Measurements from ENCODE around the gene PRELP.
"Not testable (repeated sequence)": the region's sequence is repeated elsewhere in the genome, so short reads cannot be mapped to it uniquely, and the experiment has no call there.

Gene PRELP

DNA sequence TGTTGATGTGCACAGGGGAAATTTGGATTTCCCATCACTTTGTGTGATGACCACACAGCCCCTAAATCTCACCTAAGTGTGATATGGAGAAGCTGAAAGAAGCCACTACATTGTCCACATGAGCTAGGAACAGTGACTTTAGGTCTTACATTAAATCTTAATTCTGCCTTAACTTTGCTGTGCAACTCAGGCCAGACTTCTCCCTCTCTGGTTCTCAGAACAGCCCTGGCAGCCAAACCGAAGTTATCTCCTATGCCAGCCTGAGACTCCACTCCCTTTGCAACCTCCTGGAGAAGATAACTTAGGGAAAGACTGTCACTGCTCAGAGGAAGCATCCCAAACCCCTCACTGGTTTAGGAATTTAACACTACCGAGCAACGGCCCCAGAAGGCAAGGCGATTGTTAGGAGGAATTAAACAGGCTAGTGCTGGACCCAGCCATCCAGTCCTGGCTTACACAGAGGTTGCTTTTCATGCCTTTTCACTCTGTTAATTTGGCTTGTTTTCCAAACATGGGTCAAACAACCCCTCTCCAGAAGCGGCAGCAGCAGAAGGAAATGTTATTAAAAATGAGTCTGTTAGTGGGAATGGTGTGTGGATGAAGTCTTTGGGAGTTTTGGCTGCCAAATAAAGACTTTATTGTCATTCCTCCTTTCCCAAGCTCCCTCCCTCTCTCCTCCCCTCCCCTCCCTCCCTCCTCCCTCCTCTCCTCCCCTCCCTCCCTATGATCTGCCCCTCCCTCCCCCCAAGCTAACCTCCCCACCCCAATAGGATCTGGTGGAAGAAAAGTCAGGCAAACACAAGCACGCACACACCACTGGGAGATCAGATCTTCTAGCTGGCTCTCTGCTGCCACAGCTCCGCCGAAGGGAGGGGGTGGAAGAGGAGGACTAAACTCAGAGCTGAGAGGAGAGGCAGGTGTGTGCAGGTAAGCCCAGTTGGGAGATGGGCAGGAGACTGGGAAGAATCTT is at the start of gene PRELP:
PRELP (plus strand) TSS at position 795 of the 970 bp plus-strand sequence. CDS start 7,379 bp downstream, outside the sequence.
- no peak for DNase-seq

DNA sequence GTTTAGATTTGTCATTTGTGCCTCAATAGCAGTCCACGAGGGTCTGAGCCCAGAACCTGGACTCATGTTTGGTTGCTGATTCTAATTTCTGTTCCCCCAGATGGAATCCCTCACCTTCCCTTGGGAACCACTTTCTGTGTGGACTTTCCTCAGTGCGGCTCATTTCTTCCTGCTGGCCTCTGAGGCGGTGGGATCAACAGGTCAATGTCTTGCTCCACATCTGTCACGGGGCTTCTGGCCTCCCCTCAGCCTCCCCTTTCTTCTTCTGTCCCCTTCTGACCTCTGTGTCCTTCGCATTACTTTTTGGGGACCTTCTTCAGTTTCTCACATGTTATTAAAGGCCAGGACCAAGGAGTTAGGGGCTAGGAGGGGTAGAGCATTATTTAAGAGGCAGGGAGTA is 49.2 kb upstream of the PRELP start:
- no peak for DNase-seq

DNA sequence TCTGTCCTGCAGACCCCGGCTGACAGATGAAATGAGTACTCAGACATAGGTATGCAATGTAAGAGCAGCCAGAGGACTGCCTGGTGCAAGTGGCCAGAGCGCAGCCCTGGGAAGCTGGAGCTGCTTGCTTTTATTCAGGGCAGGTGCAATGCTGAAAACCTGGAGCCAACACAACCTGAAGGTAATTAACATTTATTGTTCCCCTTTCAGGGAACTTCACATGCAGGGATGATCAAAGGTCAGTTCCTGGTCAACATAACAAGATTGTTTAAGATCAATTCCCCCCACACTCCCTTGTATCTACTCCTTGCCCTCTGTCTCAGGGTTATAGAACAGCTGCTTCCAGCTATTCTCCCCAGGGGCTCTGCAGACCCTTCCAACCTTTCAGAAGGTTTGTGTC is 48.7 kb upstream of the PRELP start:
- DNase-seq: no peak

DNA sequence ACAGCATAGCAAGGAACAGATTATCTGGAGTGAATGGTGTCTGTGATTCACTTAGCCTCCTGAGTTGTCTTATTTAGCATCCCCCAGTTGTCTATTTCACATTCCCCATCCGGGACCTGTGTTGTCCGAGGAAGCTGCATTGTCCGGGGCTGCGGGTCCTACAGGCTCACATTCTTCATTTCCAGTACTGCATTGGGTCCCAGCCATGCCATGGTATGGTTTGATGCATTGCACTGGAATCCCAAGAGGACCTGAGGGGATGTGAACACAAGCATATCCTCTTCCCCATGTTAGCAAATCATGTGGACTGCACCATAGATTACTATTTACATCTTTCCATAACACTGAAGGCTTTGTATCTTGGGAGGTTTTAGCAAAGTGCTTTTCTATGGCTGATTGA is 48.2 kb upstream of the PRELP start:
- DNase-seq: no peak

DNA sequence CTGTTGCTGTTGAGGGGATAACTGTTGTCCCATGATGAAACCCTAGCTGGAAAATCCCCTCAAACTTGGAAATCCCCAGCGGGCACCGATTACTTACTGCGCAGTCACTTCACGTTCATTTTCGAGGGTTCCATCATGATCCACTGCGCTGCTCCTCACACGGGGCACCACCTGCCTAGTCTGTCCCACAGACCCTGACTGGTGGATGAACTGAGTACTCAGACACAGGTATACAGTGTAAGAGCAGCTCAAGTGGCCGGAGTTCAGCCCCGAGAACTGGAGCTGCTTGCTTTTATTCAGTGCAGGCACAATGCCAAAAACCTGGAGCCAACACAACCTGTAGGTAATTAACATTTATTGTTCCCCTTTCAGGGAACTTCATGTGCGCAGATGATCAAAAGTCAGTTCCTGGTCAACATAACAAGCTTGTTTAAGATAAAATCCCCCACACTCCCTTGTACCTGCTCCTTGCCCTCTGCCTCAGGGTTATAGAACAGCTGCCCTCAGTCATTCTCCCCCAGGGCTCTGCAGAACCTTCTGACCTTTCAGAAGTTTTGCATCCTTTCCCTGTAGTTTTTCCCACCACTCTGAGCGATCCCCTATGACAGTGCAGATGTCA is 46.5 kb upstream of the PRELP start:
- DNase-seq: no peak

DNA sequence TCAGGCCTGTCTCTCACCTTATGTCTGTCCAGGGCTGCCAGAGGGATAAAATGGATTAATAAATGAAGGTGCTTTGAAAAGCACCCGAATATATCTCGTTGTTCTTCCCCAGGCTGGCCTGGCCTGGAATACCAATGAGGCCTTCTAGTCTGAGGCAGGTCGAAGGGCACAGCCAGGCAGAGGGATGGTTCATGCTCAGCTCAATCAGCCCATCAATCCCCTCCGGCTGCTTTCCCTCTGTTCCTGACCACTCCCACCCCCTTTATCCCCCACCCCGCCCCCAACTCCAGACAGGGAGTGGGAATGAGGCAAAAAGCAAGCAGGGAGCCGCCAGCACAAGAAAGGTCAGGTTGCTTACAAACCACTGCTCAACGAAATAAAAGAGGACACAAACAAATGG is 40.0 kb upstream of the PRELP start:
- DNase-seq: no peak

DNA sequence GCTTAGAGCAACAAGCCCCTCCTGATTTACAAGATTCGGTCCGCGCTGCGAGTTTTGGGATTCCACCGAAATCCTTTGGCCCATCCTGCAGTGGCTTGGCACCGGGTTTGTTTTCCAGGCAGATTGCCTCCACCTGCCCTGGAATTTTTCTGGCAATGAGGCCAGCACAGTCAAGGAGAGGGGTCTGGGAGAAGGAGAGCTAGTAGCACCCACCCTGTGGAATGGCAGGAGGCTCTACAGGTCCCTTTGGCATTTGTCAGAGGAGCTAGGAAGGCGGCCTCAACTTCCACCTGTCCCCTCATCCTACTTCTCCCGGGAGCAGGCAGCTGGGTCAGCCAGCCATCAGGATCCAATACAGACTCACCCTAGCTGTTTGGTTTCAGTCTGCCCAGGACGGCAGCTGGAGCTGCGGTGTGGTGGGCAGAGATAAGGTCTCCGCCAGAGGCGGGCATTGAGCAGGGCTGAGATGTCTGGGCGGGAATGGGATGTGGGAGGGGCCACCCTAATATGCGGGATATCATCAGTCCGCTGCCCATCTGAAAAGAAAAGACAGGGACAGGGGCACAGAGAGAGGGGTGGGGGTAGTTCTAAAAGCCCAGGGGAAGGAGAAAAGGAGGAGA is 37.8 kb upstream of the PRELP start:
- DNase-seq: no peak

DNA sequence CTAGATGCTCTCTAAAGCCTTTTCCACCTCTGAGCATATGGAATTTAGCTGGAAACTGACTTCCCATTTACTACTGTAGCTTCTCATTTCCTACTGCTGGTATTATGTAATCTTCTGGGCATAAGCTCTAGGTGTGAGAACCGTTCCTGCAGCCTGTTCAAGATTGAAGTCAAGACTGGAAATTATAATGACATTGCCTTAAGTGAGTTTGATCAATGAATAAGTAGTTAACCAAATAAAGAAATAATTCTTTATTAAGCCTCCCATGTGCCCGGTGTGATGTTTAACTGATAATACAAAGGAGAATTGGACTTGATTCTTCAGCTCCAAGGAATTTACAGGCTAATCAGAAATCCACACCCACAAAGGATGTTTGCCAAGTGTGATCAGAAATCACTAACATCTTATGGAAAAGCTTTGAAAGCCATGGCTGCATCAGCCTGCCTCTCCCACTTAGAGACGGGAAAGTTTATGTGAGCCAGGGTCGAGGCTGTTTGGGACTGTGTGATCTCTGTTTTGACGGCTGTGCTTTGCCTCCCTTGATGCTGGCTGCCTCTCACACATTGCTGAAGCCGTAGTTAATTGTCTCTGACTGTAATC is 36.4 kb upstream of the PRELP start:
- no peak for DNase-seq

DNA sequence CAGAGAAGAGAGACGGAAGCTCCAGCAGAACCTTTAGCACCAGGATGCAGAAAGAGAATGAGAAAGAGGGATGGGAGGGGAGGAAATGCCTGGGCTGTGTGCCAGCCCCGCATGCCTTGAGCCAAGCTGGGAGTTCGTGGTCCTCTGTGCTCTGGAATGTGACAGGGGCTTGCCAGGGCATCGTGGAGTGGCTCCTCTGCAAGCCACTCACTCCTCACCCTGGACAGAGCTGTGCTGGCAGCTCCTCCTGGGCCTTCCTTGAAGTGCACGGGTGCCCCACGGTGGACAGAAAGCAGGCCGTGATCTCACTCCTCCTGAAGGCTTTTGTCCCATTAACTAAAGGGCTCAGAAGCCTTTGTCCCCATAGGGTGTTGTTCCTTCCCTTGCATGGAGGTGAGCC is 34.8 kb upstream of the PRELP start:
- peak; percentile 6 for DNase-seq

DNA sequence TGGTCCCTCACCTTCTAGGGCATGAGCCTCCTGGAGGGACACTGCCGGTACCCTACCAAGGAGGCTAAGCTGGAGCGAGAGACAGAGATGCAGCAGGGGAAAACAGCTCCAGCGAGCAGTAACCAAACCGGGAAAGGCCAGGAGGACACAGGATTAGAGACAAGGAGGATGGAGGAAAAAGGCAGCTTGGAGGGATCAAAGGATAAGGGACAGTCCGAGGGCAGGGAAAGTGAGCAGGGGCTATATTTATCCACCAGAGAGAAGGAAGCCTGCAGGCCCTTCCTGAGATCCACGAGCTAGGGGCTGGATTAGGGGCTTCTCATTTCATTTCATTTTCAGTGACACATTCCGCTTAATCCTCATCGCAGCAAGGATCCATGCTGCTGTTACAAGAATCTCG is 33.8 kb upstream of the PRELP start:
- no peak for DNase-seq

DNA sequence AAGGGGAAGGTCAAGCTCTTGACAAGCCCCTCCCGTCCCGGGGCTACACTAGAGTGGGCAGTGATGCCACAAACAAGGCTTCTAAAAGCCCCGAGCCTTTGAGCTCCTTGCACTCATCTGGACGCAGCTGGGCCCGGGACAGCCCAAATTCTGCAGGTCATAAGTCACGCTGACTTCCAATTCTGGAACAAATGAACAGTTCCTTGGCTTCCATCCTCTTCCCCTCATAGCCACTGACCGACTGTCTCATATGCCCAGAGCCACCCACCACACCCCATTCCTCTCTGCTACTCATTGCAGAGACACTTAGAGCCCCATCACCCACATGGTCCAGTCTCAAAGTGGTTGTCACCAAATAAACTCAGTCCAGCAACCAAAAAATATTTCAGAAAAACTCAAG is 32.8 kb upstream of the PRELP start:
- DNase-seq: no peak

DNA sequence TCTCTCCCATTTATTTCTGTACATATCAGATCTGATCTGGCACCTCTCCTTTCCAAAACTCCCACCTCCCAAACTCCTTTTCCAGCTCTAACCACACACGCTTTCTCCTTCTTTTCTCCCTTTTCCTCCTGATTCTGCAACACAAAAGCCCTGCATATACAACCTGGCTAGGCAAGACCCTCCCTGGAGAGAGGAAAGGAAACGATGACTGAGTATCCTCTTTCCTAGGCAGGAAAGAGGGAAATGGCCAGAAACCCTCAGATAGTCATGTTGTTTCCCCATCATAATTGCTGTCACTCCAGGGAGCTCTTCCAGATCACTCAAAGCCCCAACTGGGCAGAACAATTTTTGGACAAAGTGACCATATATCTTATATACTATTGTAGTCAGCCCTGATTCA is 32.3 kb upstream of the PRELP start:
- DNase-seq: no peak

DNA sequence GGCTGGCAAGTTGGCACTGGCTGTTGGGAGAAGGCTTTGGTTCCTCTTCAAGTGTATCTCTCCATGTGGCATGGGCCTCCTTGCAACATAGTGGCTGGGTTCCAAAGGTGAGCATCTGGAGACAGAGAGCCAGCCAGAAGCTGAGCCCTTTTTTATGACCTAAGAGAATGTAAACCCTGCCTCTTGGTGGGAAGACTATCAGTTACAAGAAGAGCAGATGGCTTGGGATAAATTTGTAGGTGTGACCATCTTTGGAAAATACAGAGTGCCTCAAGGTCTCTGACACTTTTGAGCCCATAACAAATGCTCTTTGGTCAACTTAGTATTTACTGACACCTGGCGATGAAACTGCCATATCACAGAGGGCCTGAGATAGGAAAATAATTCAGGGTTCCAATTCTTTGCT is 31.4 kb upstream of the PRELP start:
- DNase-seq: no peak

DNA sequence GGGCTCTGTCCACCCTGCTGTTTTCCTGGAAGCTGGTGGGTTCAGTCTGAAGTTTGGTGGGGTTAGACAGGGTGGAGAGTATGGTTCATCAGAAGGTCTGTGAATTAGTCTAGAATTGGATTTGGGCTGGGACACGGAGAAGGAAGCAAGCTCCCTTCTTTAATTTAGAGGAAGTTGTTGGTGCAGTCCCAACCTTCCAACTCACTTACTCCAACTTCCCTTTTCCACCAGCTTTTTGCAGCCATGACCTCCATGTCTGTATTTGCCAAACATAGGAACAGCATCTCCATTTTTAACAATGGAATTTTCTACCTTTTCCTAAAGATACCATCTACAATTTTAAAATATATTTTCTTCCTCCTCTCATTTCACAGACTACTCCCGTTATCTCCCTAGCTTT is 28.5 kb upstream of the PRELP start:
- no peak for DNase-seq

DNA sequence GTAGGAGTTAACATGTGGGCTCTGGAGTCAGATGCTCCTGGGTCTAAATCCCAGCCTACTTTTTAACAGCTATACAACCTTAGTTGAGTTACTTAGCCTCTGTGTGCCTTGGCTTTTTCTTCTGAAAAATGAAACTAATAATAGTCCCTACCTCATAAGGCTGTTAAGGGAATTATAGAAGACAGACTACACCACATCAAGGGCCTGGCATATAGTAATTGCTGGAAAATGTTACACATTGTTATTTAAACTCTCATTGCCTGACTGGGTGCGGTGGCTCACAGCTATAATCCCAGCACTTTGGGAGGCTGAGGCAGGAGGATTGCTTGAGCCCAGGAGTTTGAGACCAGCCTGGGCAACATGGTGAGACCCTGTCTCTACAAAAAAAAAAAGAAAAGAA is 28.0 kb upstream of the PRELP start:
- not testable (repeated sequence) for DNase-seq

DNA sequence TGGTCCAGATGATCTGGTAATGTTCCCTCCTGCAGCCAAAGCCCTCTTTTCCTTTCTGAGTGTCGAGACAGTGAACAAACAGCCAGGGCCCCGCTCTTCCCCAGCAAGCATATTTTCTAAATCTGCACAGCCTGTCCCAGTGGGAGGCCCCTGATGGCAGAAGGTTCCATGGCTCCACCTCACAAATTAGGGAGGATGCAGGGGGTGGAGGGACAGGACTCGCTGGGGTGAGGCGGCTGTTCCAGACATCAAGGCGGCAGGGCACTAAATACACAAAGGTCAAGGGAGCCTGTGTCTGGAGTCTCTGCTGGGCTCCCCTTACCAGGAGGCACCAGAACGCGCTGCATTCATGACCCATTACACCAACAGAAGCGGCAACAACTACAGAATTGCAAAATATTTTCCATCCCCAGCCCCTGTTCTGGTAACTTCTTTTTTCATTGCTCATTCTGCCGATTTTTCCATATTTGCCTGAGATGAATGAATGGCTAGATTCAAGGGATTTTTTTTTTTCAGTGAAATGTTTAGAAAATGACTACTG is 27.0 kb upstream of the PRELP start:
- DNase-seq: no peak

DNA sequence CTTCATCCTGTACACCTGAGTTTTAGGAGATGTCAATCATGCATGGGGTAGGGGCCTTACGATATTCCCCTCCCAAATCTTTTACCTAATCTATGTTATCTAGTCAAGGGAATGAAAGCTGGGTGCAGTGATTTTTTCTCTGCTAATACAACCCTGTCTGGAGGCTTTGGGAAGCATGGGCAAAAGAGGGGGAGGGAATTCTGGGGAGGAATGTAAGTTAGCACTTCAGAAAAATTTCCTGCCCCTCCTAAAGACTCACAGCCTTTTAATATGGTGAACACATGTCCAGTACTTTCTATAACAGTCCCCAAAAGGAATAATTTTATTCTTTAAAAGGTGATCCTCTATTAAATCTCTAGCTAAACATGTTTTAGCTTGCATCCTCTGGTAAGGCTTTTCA is 25.6 kb upstream of the PRELP start:
- DNase-seq: no peak

DNA sequence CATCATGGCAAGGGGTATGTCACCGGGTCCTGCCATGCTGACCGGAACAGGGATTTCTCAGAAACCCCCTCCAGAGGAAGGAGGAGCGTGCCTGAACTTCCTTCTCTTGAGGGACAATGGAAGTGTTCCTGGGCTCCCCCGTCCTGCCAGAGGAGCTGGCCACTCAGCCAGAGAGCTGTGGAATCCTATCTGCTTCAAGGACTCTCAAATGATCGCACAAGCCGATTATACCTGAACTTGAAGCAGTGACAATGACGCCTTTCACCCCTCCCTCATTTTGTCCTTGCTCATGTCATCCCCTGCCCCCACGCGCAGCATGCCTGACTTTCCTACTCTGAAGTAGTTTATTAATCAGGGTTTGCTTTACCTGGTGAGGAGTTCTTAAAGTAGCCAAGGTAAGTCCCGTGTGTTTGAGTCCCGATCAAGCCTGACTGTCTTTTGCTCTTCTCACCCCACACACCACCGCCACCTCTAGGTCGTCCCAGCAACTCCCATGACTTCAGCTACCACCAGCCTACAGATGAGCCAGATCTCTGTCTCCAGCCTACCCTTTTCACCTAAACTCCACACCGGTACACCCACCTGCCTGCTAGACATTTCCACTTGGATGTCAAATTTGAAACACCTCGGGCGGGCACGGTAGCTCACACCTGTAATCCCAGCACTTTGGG is 25.0 kb upstream of the PRELP start:
- no peak for DNase-seq

DNA sequence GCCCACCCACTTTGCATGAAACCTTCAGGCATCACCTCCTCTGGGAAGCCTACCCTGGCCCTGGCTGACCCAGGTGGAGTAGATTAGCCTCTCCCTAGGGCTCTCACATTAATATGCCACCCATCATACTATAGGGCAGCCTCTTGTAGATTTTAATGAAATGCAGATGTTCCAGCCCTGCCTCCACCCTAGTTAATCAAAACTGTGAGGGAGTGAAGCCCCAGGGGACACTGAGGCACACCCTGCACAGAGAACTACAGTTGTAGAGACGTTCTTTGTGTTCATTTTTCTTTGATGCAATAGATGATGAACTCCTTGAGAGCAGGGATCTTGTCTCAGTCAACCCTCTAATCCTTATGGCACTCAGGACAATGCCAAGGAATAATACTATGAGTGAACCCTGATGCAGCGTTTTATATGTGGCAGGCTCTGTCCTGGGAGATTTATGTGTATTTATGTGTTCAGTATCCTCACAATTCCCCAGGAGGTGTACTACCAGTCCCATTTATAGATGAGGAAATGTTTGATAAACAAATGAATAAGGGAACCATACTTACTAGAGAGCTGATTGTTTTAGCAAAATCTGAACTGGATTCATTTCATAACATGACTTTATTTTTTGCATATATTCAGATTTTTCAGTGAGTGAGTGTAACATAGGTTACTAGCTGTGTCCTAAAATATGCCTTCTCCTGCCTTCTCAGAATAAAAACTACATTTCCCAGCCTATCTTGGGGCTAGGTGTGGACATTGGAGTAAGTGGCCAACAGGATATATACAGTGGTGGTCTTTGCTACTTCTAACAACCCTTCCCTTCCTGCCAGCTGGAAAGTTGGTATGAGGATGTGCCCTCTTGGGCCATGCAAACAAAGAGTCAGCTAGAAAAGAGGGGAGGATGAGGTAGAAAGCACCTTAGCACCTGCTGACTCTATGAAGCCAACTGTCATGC is 23.5 kb upstream of the PRELP start:
- no peak for DNase-seq

DNA sequence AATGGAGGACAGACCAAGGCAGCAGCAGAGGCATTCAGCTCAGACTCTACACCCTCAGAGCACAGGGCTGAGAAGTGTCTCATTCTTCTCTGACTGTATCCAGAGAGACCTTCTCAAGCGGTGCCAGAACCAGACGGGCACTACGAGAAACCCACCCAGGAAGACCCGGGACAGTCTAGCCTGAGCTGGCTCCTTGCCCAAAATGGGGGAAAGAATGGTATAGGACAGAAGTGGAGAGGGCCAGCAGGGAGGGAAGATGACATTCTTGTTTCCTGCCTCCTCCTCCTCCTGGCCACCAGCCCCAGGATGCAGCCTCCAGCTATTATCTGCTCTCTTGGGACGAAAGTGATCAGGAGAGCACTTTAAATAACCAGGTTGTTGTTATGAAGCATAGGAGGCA is 22.6 kb upstream of the PRELP start:
- DNase-seq: no peak

DNA sequence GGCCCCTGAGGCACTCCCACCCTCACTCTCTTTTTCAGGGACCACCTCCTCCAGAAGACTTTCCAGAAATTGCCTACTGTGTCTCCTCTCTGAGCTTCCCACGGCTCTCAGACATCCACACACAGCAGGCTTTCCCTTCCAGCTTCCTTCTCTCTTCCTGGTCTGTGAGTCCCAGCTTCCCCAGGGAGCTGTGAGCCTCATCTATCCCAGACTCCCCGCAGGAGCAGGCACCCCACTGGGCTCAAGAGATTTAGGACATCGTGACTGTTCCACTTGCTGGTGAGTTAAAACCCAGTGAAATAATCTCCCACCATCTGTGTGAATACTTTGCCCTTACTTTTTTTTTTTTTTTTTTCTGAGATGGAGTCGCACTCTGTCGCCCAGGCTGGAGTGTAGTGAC is 22.0 kb upstream of the PRELP start:
- no peak for DNase-seq
